ENCODE measurements around the gene SERINC4.

GRCh38 chr15:43795197-43795596 is 4.8 kb downstream of the SERINC4 start:
- TF ChIP-seq POLR2A (IDR thresholded peaks at IDR 0.05; ENCODE audit: low read length): no peak
- no peak for TF ChIP-seq GATA1 (IDR thresholded peaks at IDR 0.05; ENCODE audit: low read depth, low read length)
